SK-N-SH (cell line): ENCODE data around the gene SHC3. TPM values are rescaled to one million over a fixed set of nuclear protein-coding genes. Genes with fewer than 3 reads are reported as not detected.

Experiments used
- CTCF ChIA-PET: fragments of 300-600, 350-600 bp; formaldehyde crosslinking; extraction: SDS; loops from one replicate; lab custom pipeline; 2021; lab: Yijun Ruan, JAX
- POLR2A ChIA-PET: fragments of 350-600 bp; sonication (Branson Sonifier 250); formaldehyde crosslinking; extraction: SDS; loops from one replicate; lab custom pipeline; 2020; ENCODE audit warnings: antibody characterized with exemption, inconsistent platforms; lab: Yijun Ruan, JAX
- DNase-seq: peaks from one replicate; pipeline ENCODE4 v3.0.0; 2012
- H2AFZ ChIP-seq: fragments of 200-600 bp; sonication (generic); 2 replicates; pipeline ENCODE4 v1.8.1; 2016; ENCODE audit warnings: antibody characterized with exemption, mild to moderate bottlenecking, low read depth
- H3F3A ChIP-seq: fragments of 200-600 bp; sonication (generic); replicated peaks from 2 replicates; pipeline ENCODE3; 2016; ENCODE audit warnings: antibody characterized with exemption, mild to moderate bottlenecking; ENCODE audit not compliant: insufficient read depth
- H3K27ac ChIP-seq, 2 experiments: fragments of 200-500 bp in 1 of 2; fragments of 200-600 bp in 1 of 2; sonication (Bioruptor generic) in 1 of 2; sonication (generic), shearing (Covaris generic) in 1 of 2; 2 replicates each; pipeline versions ENCODE4 v1.5.1 to v1.6.1; 2014 to 2016; ENCODE audit warnings: low read depth in 2 of 2, inconsistent platforms in 1 of 2, low read length in 1 of 2, mild to moderate bottlenecking in 1 of 2, mixed read lengths in 1 of 2
- H3K27me3 ChIP-seq: fragments of 200-600 bp; sonication (generic), shearing (Covaris generic); 2 replicates; pipeline ENCODE4 v1.6.1; 2016; ENCODE audit warnings: mixed run types; ENCODE audit not compliant: insufficient read depth
- H3K36me3 ChIP-seq, 2 experiments: fragments of 200-500 bp in 1 of 2; fragments of 200-600 bp in 1 of 2; sonication (Bioruptor generic) in 1 of 2; sonication (generic) in 1 of 2; replicated peaks in 1 of 2; 2 replicates each; pipeline versions ENCODE3 to v1.5.1; 2014 to 2016; ENCODE audit warnings: low read length in 1 of 2, mild to moderate bottlenecking in 1 of 2; ENCODE audit not compliant: insufficient read depth in 2 of 2, control insufficient read depth in 1 of 2
- H3K4me1 ChIP-seq, 2 experiments: fragments of 200-500 bp in 1 of 2; fragments of 200-600 bp in 1 of 2; sonication (Bioruptor generic) in 1 of 2; sonication (generic), shearing (Covaris generic) in 1 of 2; 2 replicates each; pipeline versions ENCODE4 v1.5.1 to v1.6.1; 2014 to 2016; ENCODE audit warnings: low read depth in 1 of 2, low read length in 1 of 2, mixed run types in 1 of 2; ENCODE audit not compliant: insufficient read depth in 2 of 2, control insufficient read depth in 1 of 2
- H3K4me2 ChIP-seq: fragments of 200-600 bp; sonication (generic), shearing (Covaris generic); 2 replicates; pipeline ENCODE4 v1.6.1; 2017; ENCODE audit warnings: mixed run types
- H3K4me3 ChIP-seq, 2 experiments: fragments of 200-500 bp in 1 of 2; fragments of 200-600 bp in 1 of 2; sonication (Bioruptor generic) in 1 of 2; sonication (generic), shearing (Covaris generic) in 1 of 2; 2 replicates each; pipeline versions ENCODE4 v1.5.1 to v1.8.1; 2014 to 2016; ENCODE audit warnings: low read depth in 2 of 2, inconsistent platforms in 1 of 2, low read length in 1 of 2, mild to moderate bottlenecking in 1 of 2, mixed read lengths in 1 of 2, moderate library complexity in 1 of 2
- H3K79me2 ChIP-seq: fragments of 200-600 bp; sonication (generic); 2 replicates; pipeline ENCODE4 v1.8.1; 2017; ENCODE audit warnings: mild to moderate bottlenecking; ENCODE audit not compliant: insufficient read depth
- H3K9ac ChIP-seq: fragments of 200-600 bp; sonication (generic); 2 replicates; pipeline ENCODE4 v1.6.1; 2017; ENCODE audit warnings: mixed run types
- H3K9me2 ChIP-seq: fragments of 200-600 bp; sonication (generic); 2 replicates; pipeline ENCODE4 v1.6.1; 2017; ENCODE audit warnings: mixed run types
- H3K9me3 ChIP-seq: fragments of 200-600 bp; sonication (generic); 2 replicates; pipeline ENCODE4 v1.6.1; 2017; ENCODE audit warnings: mixed run types, mild to moderate bottlenecking, moderate library complexity
- H4K20me1 ChIP-seq: fragments of 200-600 bp; sonication (generic); 2 replicates; pipeline ENCODE4 v1.6.1; 2017; ENCODE audit warnings: mild to moderate bottlenecking, mixed run types; ENCODE audit not compliant: insufficient read depth
- CHD2 ChIP-seq: fragments of 150-350 bp; IDR thresholded peaks from 2 replicates; pipeline ENCODE4 v1.6.1; 2018; ENCODE audit warnings: low read length; ENCODE audit not compliant: partially characterized antibody
- EP300 ChIP-seq, 2 experiments: IDR thresholded peaks; 2 replicates each; pipeline versions ENCODE4 v1.4.0 to v1.6.1; 2012; ENCODE audit warnings: borderline replicate concordance in 1 of 2, low read depth in 1 of 2, low read length in 1 of 2
- NFIC ChIP-seq: IDR thresholded peaks from 2 replicates; pipeline ENCODE4 v1.4.0; 2012; ENCODE audit warnings: borderline replicate concordance
- NRF1 ChIP-seq: IDR thresholded peaks from 2 replicates; pipeline ENCODE4 v1.6.1; 2012; ENCODE audit warnings: low read depth, mild to moderate bottlenecking, low read length
- RCOR1 ChIP-seq: fragments of 150-350 bp; IDR thresholded peaks from 2 replicates; pipeline ENCODE4 v1.6.1; 2017; ENCODE audit warnings: antibody characterized with exemption, low read length
- RFX5 ChIP-seq: IDR thresholded peaks from 2 replicates; pipeline ENCODE4 v1.6.1; 2012; ENCODE audit warnings: mild to moderate bottlenecking, improper control_type of control experiment, low read length
- SIN3A ChIP-seq: IDR thresholded peaks from 2 replicates; pipeline ENCODE4 v1.6.1; 2012; ENCODE audit warnings: low read depth, mild to moderate bottlenecking, low read length, moderate library complexity, borderline replicate concordance
- TAF1 ChIP-seq: IDR thresholded peaks from 2 replicates; pipeline ENCODE4 v1.6.1; 2012; ENCODE audit warnings: low read depth, mild to moderate bottlenecking, low read length, moderate library complexity, borderline replicate concordance
- TCF12 ChIP-seq: IDR thresholded peaks from 2 replicates; pipeline ENCODE4 v1.4.0; 2012
- WGBS: methylation state at CpG from one replicate; pipeline ENCODE4 v1.1.6; 2017; ENCODE audit warnings: low lambda C conversion rate; 5-methylcytosine and 5-hydroxymethylcytosine counted together
- polyA plus RNA-seq, 3 experiments: library from polyadenylated mRNA; depleted of rRNA; stranded (reverse); fragments of >200 nt; gene quantifications; 2 replicates each; pipeline ENCODE4 v1.2.3, GENCODE V29; 2012
- TF ChIP-seq, protein P1 (sequence below): IDR thresholded peaks from 2 replicates; pipeline ENCODE4 v1.4.0; 2012; ENCODE audit warnings: low read depth
- TF ChIP-seq, protein P2 (sequence below): IDR thresholded peaks from 2 replicates; pipeline ENCODE4 v1.6.1; 2012; ENCODE audit warnings: mild to moderate bottlenecking, low read depth, low read length, moderate library complexity
- TF ChIP-seq, protein P3 (sequence below): fragments of 150-350 bp; IDR thresholded peaks from 2 replicates; pipeline ENCODE4 v1.6.1; 2016; ENCODE audit warnings: mild to moderate bottlenecking, low read depth, low read length

SHC3 gene
- polyA plus RNA-seq, 1 of the 3 experiments (the other 2 are of a cell fraction) = 3.2 TPM

DNA sequence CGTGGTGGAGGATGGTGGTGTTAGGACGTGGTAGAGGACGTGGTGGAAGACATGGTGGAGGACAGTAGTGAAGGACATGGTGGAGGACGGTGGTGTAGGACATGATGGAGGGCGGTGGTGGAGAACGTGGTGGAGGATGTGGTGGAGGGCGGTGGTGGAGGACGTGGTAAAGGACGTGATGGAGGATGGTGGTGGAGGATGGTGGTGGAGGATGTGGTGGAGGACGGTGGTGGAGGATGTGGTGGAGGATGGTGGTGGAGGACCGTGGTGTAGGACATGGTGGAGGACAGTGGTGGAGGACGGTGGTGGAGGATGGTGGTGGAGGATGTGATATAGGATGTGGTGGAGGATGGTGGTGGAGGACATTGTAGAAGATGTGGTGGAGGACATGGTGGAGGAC, 119.7 kb downstream of the SHC3 start:
- CTCF ChIA-PET = no interaction called here

DNA sequence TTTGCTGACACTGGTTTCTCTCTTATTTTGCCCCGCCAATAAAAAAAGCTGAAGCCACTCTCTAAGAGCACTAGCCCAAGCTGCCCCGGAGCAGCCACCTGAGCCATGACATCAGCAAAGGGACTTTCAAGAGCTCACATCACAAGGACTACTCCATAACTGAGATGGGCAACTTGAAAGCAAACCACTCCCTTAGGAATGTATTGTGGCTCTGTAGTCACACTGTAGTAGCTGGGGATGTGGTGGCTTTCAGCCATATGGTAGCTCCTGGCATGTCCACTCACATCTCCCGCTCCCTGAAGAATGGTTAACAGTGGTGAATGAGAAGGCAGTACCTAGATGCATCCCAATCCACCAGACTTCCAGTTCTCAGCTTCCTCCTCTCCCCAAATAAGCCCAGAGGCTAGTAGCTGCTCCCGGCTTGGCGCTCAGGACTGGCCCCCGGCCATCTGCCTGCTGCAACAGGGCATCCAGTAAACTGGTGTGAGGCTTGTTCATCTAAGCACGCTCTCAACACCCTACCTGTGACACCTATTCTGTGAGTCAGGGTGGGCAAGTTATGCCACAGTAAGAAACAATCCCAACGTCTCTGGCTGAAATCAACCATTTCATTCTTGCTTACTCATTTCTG, 123.6 kb downstream of the SHC3 start:
- ChIA-PET CTCF (no interaction called here), POLR2A (no interaction called here)
- TF ChIP-seq, protein P1, sequence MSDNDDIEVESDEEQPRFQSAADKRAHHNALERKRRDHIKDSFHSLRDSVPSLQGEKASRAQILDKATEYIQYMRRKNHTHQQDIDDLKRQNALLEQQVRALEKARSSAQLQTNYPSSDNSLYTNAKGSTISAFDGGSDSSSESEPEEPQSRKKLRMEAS = no peak
- TF ChIP-seq RFX5 = no peak
- TF ChIP-seq, protein P2, sequence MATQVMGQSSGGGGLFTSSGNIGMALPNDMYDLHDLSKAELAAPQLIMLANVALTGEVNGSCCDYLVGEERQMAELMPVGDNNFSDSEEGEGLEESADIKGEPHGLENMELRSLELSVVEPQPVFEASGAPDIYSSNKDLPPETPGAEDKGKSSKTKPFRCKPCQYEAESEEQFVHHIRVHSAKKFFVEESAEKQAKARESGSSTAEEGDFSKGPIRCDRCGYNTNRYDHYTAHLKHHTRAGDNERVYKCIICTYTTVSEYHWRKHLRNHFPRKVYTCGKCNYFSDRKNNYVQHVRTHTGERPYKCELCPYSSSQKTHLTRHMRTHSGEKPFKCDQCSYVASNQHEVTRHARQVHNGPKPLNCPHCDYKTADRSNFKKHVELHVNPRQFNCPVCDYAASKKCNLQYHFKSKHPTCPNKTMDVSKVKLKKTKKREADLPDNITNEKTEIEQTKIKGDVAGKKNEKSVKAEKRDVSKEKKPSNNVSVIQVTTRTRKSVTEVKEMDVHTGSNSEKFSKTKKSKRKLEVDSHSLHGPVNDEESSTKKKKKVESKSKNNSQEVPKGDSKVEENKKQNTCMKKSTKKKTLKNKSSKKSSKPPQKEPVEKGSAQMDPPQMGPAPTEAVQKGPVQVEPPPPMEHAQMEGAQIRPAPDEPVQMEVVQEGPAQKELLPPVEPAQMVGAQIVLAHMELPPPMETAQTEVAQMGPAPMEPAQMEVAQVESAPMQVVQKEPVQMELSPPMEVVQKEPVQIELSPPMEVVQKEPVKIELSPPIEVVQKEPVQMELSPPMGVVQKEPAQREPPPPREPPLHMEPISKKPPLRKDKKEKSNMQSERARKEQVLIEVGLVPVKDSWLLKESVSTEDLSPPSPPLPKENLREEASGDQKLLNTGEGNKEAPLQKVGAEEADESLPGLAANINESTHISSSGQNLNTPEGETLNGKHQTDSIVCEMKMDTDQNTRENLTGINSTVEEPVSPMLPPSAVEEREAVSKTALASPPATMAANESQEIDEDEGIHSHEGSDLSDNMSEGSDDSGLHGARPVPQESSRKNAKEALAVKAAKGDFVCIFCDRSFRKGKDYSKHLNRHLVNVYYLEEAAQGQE = no peak
- TF ChIP-seq, protein P3, sequence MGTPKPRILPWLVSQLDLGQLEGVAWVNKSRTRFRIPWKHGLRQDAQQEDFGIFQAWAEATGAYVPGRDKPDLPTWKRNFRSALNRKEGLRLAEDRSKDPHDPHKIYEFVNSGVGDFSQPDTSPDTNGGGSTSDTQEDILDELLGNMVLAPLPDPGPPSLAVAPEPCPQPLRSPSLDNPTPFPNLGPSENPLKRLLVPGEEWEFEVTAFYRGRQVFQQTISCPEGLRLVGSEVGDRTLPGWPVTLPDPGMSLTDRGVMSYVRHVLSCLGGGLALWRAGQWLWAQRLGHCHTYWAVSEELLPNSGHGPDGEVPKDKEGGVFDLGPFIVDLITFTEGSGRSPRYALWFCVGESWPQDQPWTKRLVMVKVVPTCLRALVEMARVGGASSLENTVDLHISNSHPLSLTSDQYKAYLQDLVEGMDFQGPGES = no peak
- TF ChIP-seq EP300 (IDR thresholded peaks at IDR 0.05; ENCODE audit: borderline replicate concordance in 1 of 2, low read depth in 1 of 2, low read length in 1 of 2) = no peak
- no peak for TF ChIP-seq SIN3A
- TF ChIP-seq CHD2 = no peak
- H4K20me1 ChIP-seq = no peaks in the 10 kb centered on the region
- no peaks in the 10 kb centered on the region for H3K9me3 ChIP-seq
- H3K27me3 ChIP-seq = no peaks in the 10 kb centered on the region
- no peaks in the 10 kb centered on the region for H3K79me2 ChIP-seq
- no peak overlapping the region for H3K4me3 ChIP-seq
- no peak overlapping the region for H2AFZ ChIP-seq
- H3F3A ChIP-seq = no peaks in the 10 kb centered on the region
- peaks cover 3 to 4% of the 10 kb centered on the region in 2 experiments for H3K36me3 ChIP-seq
- no peak overlapping the region for H3K4me2 ChIP-seq
- H3K9ac ChIP-seq = no peak overlapping the region
- 91% methylated on average over 5 of the region's 8 CpGs for WGBS
- no peaks in the 10 kb centered on the region for H3K9me2 ChIP-seq
- no peaks in the 10 kb centered on the region for H3K4me1 ChIP-seq
- no peak overlapping the region for H3K27ac ChIP-seq
- DNase-seq = no peak

More for the DNA sequence above, 119.7 kb downstream of the SHC3 start:
- H3F3A ChIP-seq = no peaks in the 10 kb centered on the region
- H3K4me3 ChIP-seq = no peak overlapping the region
- H4K20me1 ChIP-seq = no peaks in the 10 kb centered on the region
- H3K9ac ChIP-seq = no peak overlapping the region
- TF ChIP-seq, protein P3 = no peak
- no peak for TF ChIP-seq TAF1
- TF ChIP-seq RCOR1 = no peak
- TF ChIP-seq TCF12 = no peak
- TF ChIP-seq, protein P1 = no peak
- TF ChIP-seq NFIC = no peak
- no peak for TF ChIP-seq NRF1
- no peak for TF ChIP-seq SIN3A
- H2AFZ ChIP-seq = no peak overlapping the region
- peaks cover 0 to 5% of the 10 kb centered on the region in 2 experiments for H3K36me3 ChIP-seq
- no peak overlapping the region for H3K4me2 ChIP-seq
- H3K27me3 ChIP-seq = no peaks in the 10 kb centered on the region
- POLR2A ChIA-PET = no interaction called here
- 90% methylated on average over 12 of the region's 12 CpGs for WGBS
- no peaks in the 10 kb centered on the region for H3K4me1 ChIP-seq
- H3K27ac ChIP-seq = no peak overlapping the region
- no peak for DNase-seq
- no peaks in the 10 kb centered on the region for H3K9me2 ChIP-seq
- H3K9me3 ChIP-seq = no peaks in the 10 kb centered on the region
- H3K79me2 ChIP-seq = no peaks in the 10 kb centered on the region
